Measurements from ENCODE around the gene UGT2A1. TPM values are rescaled to one million over a fixed set of nuclear protein-coding genes. Genes with fewer than 3 reads are reported as not detected.

Gene UGT2A1
- total and polyA plus RNA-seq, 2 of the 13 experiments (the other 11 are each of a cell fraction or from before 2014, with no cell fraction given) = not detected

DNA sequence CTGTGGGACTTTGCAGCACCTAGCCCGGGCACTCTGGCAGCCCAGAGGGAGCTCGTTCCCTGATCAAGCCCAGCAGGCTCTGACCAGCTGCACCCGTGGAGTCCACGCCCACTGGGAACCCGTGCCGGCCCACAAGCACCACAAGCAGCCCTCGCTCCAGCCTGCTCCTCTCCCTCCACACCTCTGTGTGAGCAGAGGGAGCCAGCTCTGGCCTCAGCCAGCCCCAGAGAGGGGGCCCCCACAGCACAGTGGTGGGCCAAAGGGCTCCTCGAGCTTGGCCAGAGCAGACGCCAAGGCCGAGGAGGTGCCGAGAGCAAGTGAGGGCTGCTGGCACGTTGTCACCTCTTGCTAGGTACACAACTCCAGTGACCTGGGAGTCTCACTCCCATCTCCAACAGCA is 5.1 kb upstream of the UGT2A1 start:
- Histone ChIP-seq H4K20me1 (ENCODE audit: insufficient read depth, low read length) (no peaks in the 10 kb centered on the region), H2AFZ (ENCODE audit: low read length) (no peak overlapping the region), H3K4me3 (replicated peaks in 1 of 3; ENCODE audit: insufficient read depth in 1 of 3, low read depth in 2 of 3, low read length in 3 of 3) (no peak overlapping the region), H3K27me3 (ENCODE audit: control insufficient read depth in 1 of 2, insufficient read depth in 2 of 2, low read length in 2 of 2) (no peaks in the 10 kb centered on the region), H3K27ac (ENCODE audit: extremely low read length, insufficient read depth, low read length) (no peak overlapping the region), H3K36me3 (replicated peaks in 1 of 2; ENCODE audit: control insufficient read depth in 1 of 2, insufficient read depth in 2 of 2, low read length in 2 of 2) (no peaks in the 10 kb centered on the region), H3K4me1 (ENCODE audit: insufficient read depth, low read length) (no peaks in the 10 kb centered on the region), H3K79me2 (ENCODE audit: insufficient read depth, low read length) (no peaks in the 10 kb centered on the region), H3K9me3 (ENCODE audit: low read length) (no peaks in the 10 kb centered on the region), H3K4me2 (ENCODE audit: low read depth, low read length) (no peak overlapping the region), H3K9ac (ENCODE audit: insufficient read depth, low read depth, low read length) (no peak overlapping the region)
- TF ChIP-seq MED1 (CRISPR knock-in tag; IDR thresholded peaks at IDR 0.05) (no peak), CBX5 (CRISPR knock-in tag; IDR thresholded peaks at IDR 0.05; ENCODE audit: borderline replicate concordance) (no peak), MAFK (conservative IDR thresholded peaks at IDR 0.05 in 1 of 2, IDR thresholded peaks at IDR 0.05 in 1 of 2; ENCODE audit: low read length in 2 of 2) (no peak), HOXA9 (CRISPR knock-in tag; IDR thresholded peaks at IDR 0.05; ENCODE audit: borderline replicate concordance) (no peak), ZBTB20 (CRISPR knock-in tag; IDR thresholded peaks at IDR 0.05; ENCODE audit: borderline replicate concordance, low read depth) (no peak), FOXP1 (IDR thresholded peaks at IDR 0.05) (no peak), FOXP1 (CRISPR knock-in tag; IDR thresholded peaks at IDR 0.05) (no peak), ATM (IDR thresholded peaks at IDR 0.05; ENCODE audit: borderline replicate concordance) (no peak), ZNF296 (CRISPR knock-in tag; conservative IDR thresholded peaks at IDR 0.05) (no peak), FOXO1 (CRISPR knock-in tag; IDR thresholded peaks at IDR 0.05) (no peak), KLF16 (CRISPR knock-in tag; IDR thresholded peaks at IDR 0.05) (no peak), KAT2B (IDR thresholded peaks at IDR 0.05; ENCODE audit: borderline replicate concordance, low read depth, low read length) (no peak), ZFP62 (CRISPR knock-in tag; IDR thresholded peaks at IDR 0.05) (no peak), CENPX (CRISPR knock-in tag; IDR thresholded peaks at IDR 0.05) (no peak), ZNF737 (CRISPR knock-in tag; IDR thresholded peaks at IDR 0.05; ENCODE audit: borderline replicate concordance) (no peak)
- DNase-seq (ENCODE audit: low spot score) (no peak), ATAC-seq (no peak), FAIRE-seq (no peak)
- POLR2A ChIA-PET = no interaction called here
- intact Hi-C loops (cut with micrococcal nuclease; ENCODE audit: unreplicated experiment) = no loop called here
- CTCF ChIA-PET (ENCODE audit: low intra/inter-chr PET ratio, low total read pairs) = no interaction called here
- no TSS peak for BruUV-seq (replicated peaks)
- in situ Hi-C loops (cut with HindIII; ENCODE audit: extremely low pct_ligation_motif_present, low pct_unique_long_range_greater_than_20kb) = no loop called here
- no CpG with 5 or more reads among the region's 12 CpGs for WGBS (ENCODE audit: low lambda C conversion rate)
